Liver (tissue), 3 donors: Measurements from ENCODE around the gene OR4N2.
"Not testable (repeated sequence)": the region's sequence is repeated elsewhere in the genome, so short reads cannot be mapped to it uniquely, and the experiment has no call there.

Experiments
- ATF3 ChIP-seq: IDR thresholded peaks from 2 replicates; pipeline ENCODE4 v1.6.1; 2016; ENCODE audit warnings: antibody characterized with exemption
- CTCF ChIP-seq: fragments of 150-350 bp; IDR thresholded peaks from 2 replicates; pipeline ENCODE4 v1.5.1; 2017; ENCODE audit warnings: improper control_type of control experiment, low read depth, low read length; ENCODE audit not compliant: missing input control
- EGR1 ChIP-seq, 2 donors: IDR thresholded peaks; 2 replicates each; pipeline ENCODE4 v1.6.1; 2016 to 2018; ENCODE audit warnings: antibody characterized with exemption in 2 of 2, low read depth in 2 of 2
- FOXA1 ChIP-seq: IDR thresholded peaks from 2 replicates; pipeline ENCODE4 v1.6.1; 2016; ENCODE audit warnings: antibody characterized with exemption
- HNF4G ChIP-seq: IDR thresholded peaks from 2 replicates; pipeline ENCODE4 v1.6.1; 2016; ENCODE audit warnings: antibody characterized with exemption
- MAX ChIP-seq: IDR thresholded peaks from 2 replicates; pipeline ENCODE4 v1.6.1; 2016; ENCODE audit warnings: antibody characterized with exemption
- NR2F2 ChIP-seq: IDR thresholded peaks from 2 replicates; pipeline ENCODE4 v1.6.1; 2016; ENCODE audit warnings: antibody characterized with exemption
- RAD21 ChIP-seq, 2 donors: IDR thresholded peaks; 2 replicates each; pipeline ENCODE4 v1.6.1; 2016; ENCODE audit warnings: antibody characterized with exemption in 2 of 2, mild to moderate bottlenecking in 2 of 2
- REST ChIP-seq: IDR thresholded peaks from 2 replicates; pipeline ENCODE4 v1.6.1; 2016; ENCODE audit warnings: antibody characterized with exemption, mild to moderate bottlenecking
- RXRA ChIP-seq, 2 donors: IDR thresholded peaks; 2 replicates each; pipeline ENCODE4 v1.6.1; 2017 to 2018; ENCODE audit warnings: antibody characterized with exemption in 2 of 2, mild to moderate bottlenecking in 1 of 2
- SP1 ChIP-seq: IDR thresholded peaks from 2 replicates; pipeline ENCODE4 v1.6.1; 2018; ENCODE audit warnings: antibody characterized with exemption, mild to moderate bottlenecking
- TAF1 ChIP-seq: conservative IDR thresholded peaks from 2 replicates; pipeline ENCODE4 v1.6.1; 2016; ENCODE audit warnings: antibody characterized with exemption, mild to moderate bottlenecking
- YY1 ChIP-seq: IDR thresholded peaks from 2 replicates; pipeline ENCODE4 v1.6.1; 2016; ENCODE audit warnings: antibody characterized with exemption, mild to moderate bottlenecking
- ZBTB33 ChIP-seq: IDR thresholded peaks from 2 replicates; pipeline ENCODE4 v1.6.1; 2016; ENCODE audit warnings: antibody characterized with exemption
- donor health status: healthy.
- donor health status: healthy.

- TF ChIP-seq REST; CTCF; RXRA (IDR thresholded peaks at IDR 0.05); HNF4G; YY1; NR2F2; ATF3; RAD21 (IDR thresholded peaks at IDR 0.05); TAF1; SP1; EGR1 (IDR thresholded peaks at IDR 0.05; ENCODE audit: low read depth in 2 of 2); MAX; ZBTB33; FOXA1: not testable (repeated sequence)
These were observed 31.1 kb upstream of the OR4N2 start for GRCh38 chr14:19772454-19772853.
